ENCODE data around the gene ZNF117.
"Not testable (repeated sequence)": the region's sequence is repeated elsewhere in the genome, so short reads cannot be mapped to it uniquely, and the experiment has no call there.

DNA sequence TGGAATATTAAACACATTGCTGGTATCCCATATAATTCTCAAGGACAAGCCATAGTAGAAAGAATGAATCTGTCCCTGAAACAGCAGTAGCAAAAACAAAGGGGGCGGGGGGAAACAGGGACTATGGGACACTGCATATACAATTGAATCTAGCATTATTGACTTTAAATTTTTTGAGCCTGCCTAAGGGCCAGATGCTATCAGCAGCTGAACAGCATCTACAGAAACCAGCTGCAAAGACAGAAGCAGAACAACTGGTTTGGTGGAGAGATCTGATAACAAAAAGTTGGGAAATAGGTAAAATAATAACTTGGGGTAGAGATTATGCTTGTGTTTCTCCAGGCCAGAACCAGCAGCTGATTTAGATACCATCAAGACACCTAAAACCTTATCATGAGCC lies 42.1 kb downstream of the ZNF117 start:
- TF ChIP-seq, protein P1, sequence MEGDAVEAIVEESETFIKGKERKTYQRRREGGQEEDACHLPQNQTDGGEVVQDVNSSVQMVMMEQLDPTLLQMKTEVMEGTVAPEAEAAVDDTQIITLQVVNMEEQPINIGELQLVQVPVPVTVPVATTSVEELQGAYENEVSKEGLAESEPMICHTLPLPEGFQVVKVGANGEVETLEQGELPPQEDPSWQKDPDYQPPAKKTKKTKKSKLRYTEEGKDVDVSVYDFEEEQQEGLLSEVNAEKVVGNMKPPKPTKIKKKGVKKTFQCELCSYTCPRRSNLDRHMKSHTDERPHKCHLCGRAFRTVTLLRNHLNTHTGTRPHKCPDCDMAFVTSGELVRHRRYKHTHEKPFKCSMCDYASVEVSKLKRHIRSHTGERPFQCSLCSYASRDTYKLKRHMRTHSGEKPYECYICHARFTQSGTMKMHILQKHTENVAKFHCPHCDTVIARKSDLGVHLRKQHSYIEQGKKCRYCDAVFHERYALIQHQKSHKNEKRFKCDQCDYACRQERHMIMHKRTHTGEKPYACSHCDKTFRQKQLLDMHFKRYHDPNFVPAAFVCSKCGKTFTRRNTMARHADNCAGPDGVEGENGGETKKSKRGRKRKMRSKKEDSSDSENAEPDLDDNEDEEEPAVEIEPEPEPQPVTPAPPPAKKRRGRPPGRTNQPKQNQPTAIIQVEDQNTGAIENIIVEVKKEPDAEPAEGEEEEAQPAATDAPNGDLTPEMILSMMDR (IDR thresholded peaks at IDR 0.05): not testable (repeated sequence)
- not testable (repeated sequence) for TF ChIP-seq POLR2A (IDR thresholded peaks at IDR 0.05); EP300 (IDR thresholded peaks at IDR 0.05; ENCODE audit: low read depth); POLR2AphosphoS5 (IDR thresholded peaks at IDR 0.05)
